Suprapubic skin (tissue), 4 donors: ENCODE data around the gene KCND2. TPM values are rescaled to one million over a fixed set of nuclear protein-coding genes. Genes with fewer than 3 reads are reported as not detected.
A peak's percentile ranks its signal among the peaks of the same experiment; 100 is the strongest.

ENCODE experiments used
- DNase-seq, 2 donors: peaks; one replicate each; pipeline ENCODE4 v3.0.0-alpha.2; 2019; ENCODE audit warnings: low spot score in 2 of 2
- H3K27ac ChIP-seq: fragments of 200-600 bp; sonication (generic); one replicate; pipeline ENCODE4 v1.5.1; 2019
- H3K27me3 ChIP-seq: fragments of 200-600 bp; sonication (generic); one replicate; pipeline ENCODE4 v1.5.1; 2019
- H3K36me3 ChIP-seq: fragments of 200-600 bp; sonication (generic); one replicate; pipeline ENCODE4 v1.5.1; 2019
- H3K4me1 ChIP-seq: fragments of 200-600 bp; sonication (generic); one replicate; pipeline ENCODE4 v1.5.1; 2019
- H3K4me3 ChIP-seq: fragments of 200-600 bp; sonication (generic); one replicate; pipeline ENCODE4 v1.5.1; 2019; ENCODE audit warnings: mild to moderate bottlenecking
- H3K9me3 ChIP-seq: fragments of 200-600 bp; sonication (generic); one replicate; pipeline ENCODE4 v1.5.1; 2019
- EP300 ChIP-seq: sonication (generic); formaldehyde crosslinking; IDR thresholded peaks from one replicate; pipeline ENCODE4 v1.6.1; 2017; ENCODE audit warnings: antibody characterized with exemption
- POLR2A ChIP-seq, 2 donors: fragments of 450-650 bp; IDR thresholded peaks; one replicate each; pipeline ENCODE4 v1.6.1; 2017; ENCODE audit warnings: antibody characterized with exemption in 2 of 2, mild to moderate bottlenecking in 2 of 2, moderate library complexity in 2 of 2
- POLR2AphosphoS5 ChIP-seq, 3 donors: sonication (generic); formaldehyde crosslinking; IDR thresholded peaks; one replicate each; pipeline ENCODE4 v1.6.1; 2017; ENCODE audit warnings: antibody characterized with exemption in 3 of 3
- WGBS: methylation state at CpG from one replicate; pipeline ENCODE4 v1.1.5; 2018; 5-methylcytosine and 5-hydroxymethylcytosine counted together
- total RNA-seq, 4 donors: library from RNA; depleted of rRNA; stranded (reverse); fragments of >200 nt; gene quantifications; one replicate each; pipeline ENCODE4 v1.1.0, GENCODE V29; 2016
- TF ChIP-seq, protein P1 (sequence below), 2 donors: fragments of 200-600 bp in 1 of 2; fragments of 450-650 bp in 1 of 2; sonication (generic) in 1 of 2; IDR thresholded peaks; one replicate each; pipeline ENCODE4 v1.5.1; 2016 to 2019; ENCODE audit warnings: antibody characterized with exemption in 2 of 2, mild to moderate bottlenecking in 1 of 2, moderate library complexity in 1 of 2

The KCND2 gene
- total RNA-seq, 4 donors from 2014 or later: 0.16 TPM; not detected in 3

DNA sequence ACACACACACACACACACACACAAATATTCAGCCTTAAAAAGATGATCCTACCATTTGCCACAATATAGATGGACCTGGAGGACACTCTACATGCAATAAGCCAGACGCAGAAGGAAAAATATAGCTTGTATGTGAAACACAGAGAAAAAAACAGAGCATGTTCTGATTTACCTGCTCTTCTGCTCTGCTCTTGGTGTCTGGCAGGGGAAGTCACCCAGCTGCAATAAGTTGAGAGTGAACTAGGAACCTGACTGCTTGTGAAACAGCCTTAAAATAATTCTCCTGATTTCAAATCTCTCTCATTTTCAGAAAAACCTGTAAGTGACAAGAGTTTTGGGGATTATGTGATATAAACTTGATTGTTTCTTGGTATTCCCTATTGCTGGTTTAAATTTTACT lies 31.0 kb upstream of the KCND2 start:
- no peaks in the 10 kb centered on the region for H3K4me1 ChIP-seq
- 57% methylated on average over 1 of the region's 1 CpG for WGBS
- H3K27me3 ChIP-seq: no peaks in the 10 kb centered on the region
- TF ChIP-seq POLR2A (IDR thresholded peaks at IDR 0.05) (no peak), POLR2AphosphoS5 (IDR thresholded peaks at IDR 0.05) (no peak), EP300 (no peak)
- TF ChIP-seq, protein P1, sequence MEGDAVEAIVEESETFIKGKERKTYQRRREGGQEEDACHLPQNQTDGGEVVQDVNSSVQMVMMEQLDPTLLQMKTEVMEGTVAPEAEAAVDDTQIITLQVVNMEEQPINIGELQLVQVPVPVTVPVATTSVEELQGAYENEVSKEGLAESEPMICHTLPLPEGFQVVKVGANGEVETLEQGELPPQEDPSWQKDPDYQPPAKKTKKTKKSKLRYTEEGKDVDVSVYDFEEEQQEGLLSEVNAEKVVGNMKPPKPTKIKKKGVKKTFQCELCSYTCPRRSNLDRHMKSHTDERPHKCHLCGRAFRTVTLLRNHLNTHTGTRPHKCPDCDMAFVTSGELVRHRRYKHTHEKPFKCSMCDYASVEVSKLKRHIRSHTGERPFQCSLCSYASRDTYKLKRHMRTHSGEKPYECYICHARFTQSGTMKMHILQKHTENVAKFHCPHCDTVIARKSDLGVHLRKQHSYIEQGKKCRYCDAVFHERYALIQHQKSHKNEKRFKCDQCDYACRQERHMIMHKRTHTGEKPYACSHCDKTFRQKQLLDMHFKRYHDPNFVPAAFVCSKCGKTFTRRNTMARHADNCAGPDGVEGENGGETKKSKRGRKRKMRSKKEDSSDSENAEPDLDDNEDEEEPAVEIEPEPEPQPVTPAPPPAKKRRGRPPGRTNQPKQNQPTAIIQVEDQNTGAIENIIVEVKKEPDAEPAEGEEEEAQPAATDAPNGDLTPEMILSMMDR (IDR thresholded peaks at IDR 0.05): no peak
- DNase-seq: no peak
- H3K4me3 ChIP-seq: no peak overlapping the region
- H3K36me3 ChIP-seq: no peaks in the 10 kb centered on the region
- H3K27ac ChIP-seq: no peak overlapping the region
- H3K9me3 ChIP-seq: no peaks in the 10 kb centered on the region

DNA sequence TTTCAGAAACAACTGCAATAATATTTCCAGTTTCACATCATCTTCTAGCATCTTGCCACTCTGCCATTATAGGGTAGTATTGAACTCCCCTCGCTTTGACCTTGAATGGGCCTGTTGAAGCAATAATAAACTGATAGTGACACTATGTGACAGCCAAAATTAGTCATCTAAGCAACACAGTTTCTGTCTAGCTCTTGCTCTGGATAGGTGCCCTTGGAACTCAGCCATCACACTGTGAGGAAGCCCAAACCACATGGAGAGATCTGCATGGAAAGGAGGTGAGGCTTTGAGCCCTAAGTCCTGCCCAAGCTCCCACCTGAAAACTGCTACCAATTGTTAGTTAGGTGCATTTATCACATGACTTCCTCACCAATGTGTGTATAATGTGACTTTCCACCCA lies 18.1 kb upstream of the KCND2 start:
- TF ChIP-seq POLR2AphosphoS5 (IDR thresholded peaks at IDR 0.05) (no peak), POLR2A (IDR thresholded peaks at IDR 0.05) (no peak), EP300 (no peak)
- TF ChIP-seq, protein P1 (IDR thresholded peaks at IDR 0.05): no peak
- no peaks in the 10 kb centered on the region for H3K36me3 ChIP-seq
- H3K9me3 ChIP-seq: no peaks in the 10 kb centered on the region
- no peaks in the 10 kb centered on the region for H3K27me3 ChIP-seq
- H3K4me1 ChIP-seq: no peaks in the 10 kb centered on the region
- WGBS: 79% methylated on average over 1 of the region's 1 CpG
- H3K27ac ChIP-seq: no peak overlapping the region
- no peak overlapping the region for H3K4me3 ChIP-seq
- DNase-seq: no peak

DNA sequence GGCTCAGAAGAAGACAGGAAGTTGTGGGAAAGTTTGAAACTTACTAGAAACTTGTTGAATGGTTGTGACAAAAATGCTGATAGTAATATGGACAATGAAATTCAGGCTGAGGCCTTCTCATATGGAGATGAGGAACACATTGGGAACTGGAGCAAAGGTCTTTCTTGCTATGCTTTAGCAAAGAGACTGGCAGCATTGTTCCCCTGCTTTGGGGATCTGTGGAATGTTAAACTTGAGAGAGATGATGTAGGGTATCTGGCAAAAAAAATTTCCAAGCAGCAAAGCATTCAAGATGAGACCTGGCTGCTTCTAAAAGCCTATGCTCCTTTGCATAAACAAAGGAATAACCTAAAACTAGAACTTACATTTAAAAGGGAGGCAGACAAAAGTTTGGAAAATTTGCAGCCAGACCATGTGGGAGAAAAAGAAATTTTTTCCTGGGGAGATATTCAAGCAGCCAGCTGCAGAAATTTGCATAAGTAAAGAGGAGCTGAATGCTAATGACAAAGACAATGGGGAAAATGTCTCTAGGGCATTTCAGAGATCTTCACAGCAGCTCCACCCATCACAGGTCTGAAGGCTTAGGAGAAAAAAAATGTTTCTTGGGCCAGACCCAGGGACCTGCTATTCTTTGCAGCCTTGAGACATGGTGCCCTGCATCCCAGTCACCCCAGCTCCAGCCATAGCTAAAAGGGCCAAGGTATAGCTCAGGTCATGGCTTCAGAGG lies 16.5 kb upstream of the KCND2 start:
- Histone ChIP-seq H3K36me3 (no peaks in the 10 kb centered on the region), H3K4me3 (no peak overlapping the region), H3K27ac (no peak overlapping the region), H3K9me3 (no peaks in the 10 kb centered on the region), H3K4me1 (no peaks in the 10 kb centered on the region), H3K27me3 (no peaks in the 10 kb centered on the region)
- TF ChIP-seq POLR2AphosphoS5 (IDR thresholded peaks at IDR 0.05) (no peak), EP300 (no peak)
- DNase-seq: no peak

DNA sequence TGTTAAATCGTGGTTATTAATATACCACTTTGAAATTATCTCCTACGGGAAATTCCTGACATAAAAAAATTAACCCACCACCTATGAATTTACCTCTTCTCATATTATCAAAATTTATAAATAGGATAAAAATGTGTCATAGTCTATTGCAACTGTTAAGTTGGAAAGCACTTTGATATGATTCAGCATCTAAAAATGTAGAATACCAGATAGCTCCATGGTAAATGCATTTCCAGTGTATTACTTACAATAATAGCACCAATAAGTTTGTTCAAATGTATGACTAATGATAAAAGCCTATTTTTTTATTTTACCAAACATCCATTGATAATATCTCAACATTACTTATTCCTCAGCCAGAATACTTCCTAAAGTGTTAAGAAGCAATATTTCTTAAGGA lies 13.6 kb upstream of the KCND2 start:
- no peaks in the 10 kb centered on the region for H3K27me3 ChIP-seq
- H3K4me1 ChIP-seq: no peaks in the 10 kb centered on the region
- no peak for DNase-seq
- H3K27ac ChIP-seq: no peak overlapping the region
- TF ChIP-seq, protein P1 (IDR thresholded peaks at IDR 0.05): no peak
- TF ChIP-seq EP300 (no peak), POLR2AphosphoS5 (IDR thresholded peaks at IDR 0.05) (no peak), POLR2A (IDR thresholded peaks at IDR 0.05) (no peak)
- WGBS: 85% methylated on average over 2 of the region's 2 CpGs
- H3K36me3 ChIP-seq: no peaks in the 10 kb centered on the region
- no peak overlapping the region for H3K4me3 ChIP-seq
- no peaks in the 10 kb centered on the region for H3K9me3 ChIP-seq

DNA sequence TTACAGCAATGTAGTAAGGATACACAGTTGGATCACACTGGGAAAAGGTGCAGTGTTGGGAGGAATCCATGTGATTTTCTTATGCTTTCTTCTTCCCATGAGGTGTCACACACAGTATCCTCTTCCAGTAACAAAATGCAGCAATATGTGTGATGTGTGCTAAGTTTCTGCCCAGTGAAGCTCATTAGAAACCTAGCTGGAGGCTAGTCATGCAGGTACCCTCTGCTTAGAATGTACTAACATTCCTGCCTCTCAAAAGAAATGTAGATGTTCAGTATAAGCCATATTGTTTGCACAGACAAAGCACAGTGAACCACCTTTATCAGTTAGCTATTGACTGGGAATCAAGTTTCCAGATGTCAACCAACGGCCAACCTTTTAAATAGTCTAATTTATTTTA lies 12.9 kb upstream of the KCND2 start:
- no peak for TF ChIP-seq POLR2A (IDR thresholded peaks at IDR 0.05)
- H3K27me3 ChIP-seq: no peaks in the 10 kb centered on the region
- WGBS: 68% methylated on average over 1 of the region's 1 CpG
- no peaks in the 10 kb centered on the region for H3K4me1 ChIP-seq
- no peak overlapping the region for H3K4me3 ChIP-seq
- DNase-seq: no peak
- H3K27ac ChIP-seq: no peak overlapping the region
- H3K36me3 ChIP-seq: no peaks in the 10 kb centered on the region
- no peaks in the 10 kb centered on the region for H3K9me3 ChIP-seq

DNA sequence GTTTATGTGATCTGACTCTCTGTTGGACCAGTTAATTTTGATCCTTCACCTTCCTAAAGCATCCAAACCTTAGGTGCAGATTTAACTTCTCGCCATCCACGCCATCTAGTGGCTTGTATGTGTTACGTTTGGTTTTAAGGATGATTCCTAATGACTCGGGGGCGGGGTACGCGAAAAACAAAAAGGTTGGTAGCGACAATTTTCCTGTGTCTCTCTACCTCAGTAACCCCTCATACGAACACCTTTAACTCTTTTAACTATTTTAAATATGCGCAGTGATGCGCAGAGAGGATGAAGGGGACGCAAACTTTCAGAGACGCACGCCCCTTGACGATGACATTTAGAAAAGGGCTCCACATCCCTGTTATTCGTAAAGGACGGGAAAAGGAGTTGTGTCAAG lies 714 bp upstream of the KCND2 start:
- H3K27me3 ChIP-seq: peaks cover 32% of the 10 kb centered on the region
- no peak for DNase-seq
- peaks cover 15% of the 10 kb centered on the region for H3K4me1 ChIP-seq
- H3K9me3 ChIP-seq: no peaks in the 10 kb centered on the region
- H3K4me3 ChIP-seq: peak overlapping the region; percentile 54
- no peak overlapping the region for H3K27ac ChIP-seq
- WGBS: 1% methylated on average over 17 of the region's 17 CpGs
- no peaks in the 10 kb centered on the region for H3K36me3 ChIP-seq
- TF ChIP-seq, protein P1 (IDR thresholded peaks at IDR 0.05): peak; percentile 6 to 40
- TF ChIP-seq EP300: no peak
